Measurements from ENCODE around the gene VAMP2. TPM values are rescaled to one million over a fixed set of nuclear protein-coding genes. Genes with fewer than 3 reads are reported as not detected.
A peak's percentile ranks its signal among the peaks of the same experiment; 100 is the strongest.

Gene VAMP2
- total and polyA plus RNA-seq, 9 donors: 35.5 to 233 (median 118) TPM

- TF ChIP-seq, protein P1, sequence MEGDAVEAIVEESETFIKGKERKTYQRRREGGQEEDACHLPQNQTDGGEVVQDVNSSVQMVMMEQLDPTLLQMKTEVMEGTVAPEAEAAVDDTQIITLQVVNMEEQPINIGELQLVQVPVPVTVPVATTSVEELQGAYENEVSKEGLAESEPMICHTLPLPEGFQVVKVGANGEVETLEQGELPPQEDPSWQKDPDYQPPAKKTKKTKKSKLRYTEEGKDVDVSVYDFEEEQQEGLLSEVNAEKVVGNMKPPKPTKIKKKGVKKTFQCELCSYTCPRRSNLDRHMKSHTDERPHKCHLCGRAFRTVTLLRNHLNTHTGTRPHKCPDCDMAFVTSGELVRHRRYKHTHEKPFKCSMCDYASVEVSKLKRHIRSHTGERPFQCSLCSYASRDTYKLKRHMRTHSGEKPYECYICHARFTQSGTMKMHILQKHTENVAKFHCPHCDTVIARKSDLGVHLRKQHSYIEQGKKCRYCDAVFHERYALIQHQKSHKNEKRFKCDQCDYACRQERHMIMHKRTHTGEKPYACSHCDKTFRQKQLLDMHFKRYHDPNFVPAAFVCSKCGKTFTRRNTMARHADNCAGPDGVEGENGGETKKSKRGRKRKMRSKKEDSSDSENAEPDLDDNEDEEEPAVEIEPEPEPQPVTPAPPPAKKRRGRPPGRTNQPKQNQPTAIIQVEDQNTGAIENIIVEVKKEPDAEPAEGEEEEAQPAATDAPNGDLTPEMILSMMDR (IDR thresholded peaks at IDR 0.05): peak in 2 of 3 donors; percentile 2 to 24
- TF ChIP-seq EP300 (IDR thresholded peaks at IDR 0.05) (peak; percentile 73), POLR2A (IDR thresholded peaks at IDR 0.05) (peak; percentile 90)
- H3K27me3 ChIP-seq: no peaks in the 10 kb centered on the region
- peak; percentile 97 to 99 (median 98) for DNase-seq
- WGBS, 3 donors: 1 to 3% (median 1%) methylated on average over 35 to 42 of the region's 42 CpGs
- no peaks in the 10 kb centered on the region for H3K9me3 ChIP-seq
- H3K36me3 ChIP-seq: no peaks in the 10 kb centered on the region
- intact Hi-C loops (cut with DNase I): loop anchor here in 1 of 4 donors (10.0 kb wide), 1 partner anchor 307 kb away; no protein-coding TSS in a partner anchor
- H3K4me1 ChIP-seq (ENCODE audit: insufficient read depth): peaks cover 12% of the 10 kb centered on the region
- H3K4me3 ChIP-seq: peak within 1 kb of the TSS; percentile 56
- H3K27ac ChIP-seq: peak within 1 kb of the TSS; percentile 94 to 96
Observed at GRCh38 chr17:8152112-8152775, 10.5 kb downstream of the VAMP2 start, which contains the start of gene PER1. PER1 (minus strand) TSS chr17:8152404; CDS start chr17:8150706, 1,698 bp downstream.

DNA sequence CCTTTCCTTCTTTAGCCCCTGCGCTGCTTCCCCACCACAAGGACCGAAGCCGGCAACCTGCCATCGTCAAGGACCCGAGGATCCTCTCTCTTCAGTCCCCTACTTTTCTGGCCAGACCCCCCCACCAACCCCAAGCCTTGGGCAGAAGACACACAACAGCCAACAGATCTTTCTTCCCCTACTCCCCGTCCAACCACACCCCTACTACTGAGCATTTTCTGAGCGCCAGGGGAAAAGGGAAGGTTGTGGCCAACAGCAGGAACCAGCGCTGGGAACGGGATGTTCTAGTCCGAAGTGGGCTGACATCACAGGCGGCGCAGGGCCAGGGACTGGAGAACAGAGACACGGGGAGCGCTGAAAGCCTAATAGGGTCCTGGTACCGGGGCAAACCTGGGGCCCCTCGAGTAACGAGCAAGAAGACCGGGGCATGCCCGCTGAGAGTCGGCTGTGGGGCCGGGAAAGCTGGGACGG, 11.1 kb downstream of the VAMP2 start:
- peaks cover 12% of the 10 kb centered on the region for H3K4me1 ChIP-seq (ENCODE audit: insufficient read depth)
- 0 to 1% (median 1%) methylated on average over 22 of the region's 22 CpGs for WGBS, 3 donors

DNA sequence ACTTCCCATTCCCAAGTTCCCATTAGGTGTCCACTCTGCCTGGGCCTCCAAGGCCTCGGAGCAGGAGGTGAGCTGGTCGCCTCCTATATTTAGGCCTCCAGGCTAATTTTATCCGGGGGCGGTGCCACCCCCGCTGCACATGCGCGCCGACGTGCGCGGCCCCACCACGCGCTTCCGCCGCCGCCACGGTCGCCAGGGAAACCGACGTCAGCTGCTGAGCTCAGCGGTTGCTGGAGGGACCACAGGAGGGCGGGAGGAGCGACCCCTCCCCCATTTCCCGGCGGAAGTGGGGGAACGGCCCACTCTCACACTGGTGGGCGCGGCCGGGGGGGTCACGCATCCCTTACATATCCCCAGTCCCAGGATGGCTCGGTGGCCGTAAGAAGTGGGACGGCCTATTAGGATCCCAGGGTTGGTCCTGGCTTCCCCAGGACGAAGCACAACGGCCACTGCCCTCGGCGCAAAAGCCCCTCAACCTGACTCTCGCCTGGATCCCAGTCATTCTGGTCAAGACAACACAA, 11.6 kb downstream of the VAMP2 start:
- no peaks in the 10 kb centered on the region for H3K27me3 ChIP-seq
- no peaks in the 10 kb centered on the region for H3K36me3 ChIP-seq
- peak overlapping the region; percentile 56 for H3K4me3 ChIP-seq
- 0 to 1% (median 1%) methylated on average over 37 to 38 of the region's 38 CpGs for WGBS, 3 donors
- peaks cover 12% of the 10 kb centered on the region for H3K4me1 ChIP-seq (ENCODE audit: insufficient read depth)
- DNase-seq: peak; percentile 94 to 97 (median 95)
- H3K27ac ChIP-seq: peak overlapping the region; percentile 94 to 96
- H3K9me3 ChIP-seq: no peaks in the 10 kb centered on the region
- TF ChIP-seq, protein P1 (IDR thresholded peaks at IDR 0.05): peak in 2 of 3 donors; percentile 23 to 42
- TF ChIP-seq POLR2A (IDR thresholded peaks at IDR 0.05) (peak; percentile 75), EP300 (IDR thresholded peaks at IDR 0.05) (peak; percentile 76)
- intact Hi-C loops (cut with DNase I): loop anchor here in 1 of 4 donors (10.0 kb wide), 1 partner anchor 306 kb away; no protein-coding TSS in a partner anchor

More for the DNA sequence above, 11.1 kb downstream of the VAMP2 start:
- H3K27me3 ChIP-seq: no peaks in the 10 kb centered on the region
- DNase-seq: peak; percentile 88 to 96 (median 88)
- no peaks in the 10 kb centered on the region for H3K36me3 ChIP-seq
- intact Hi-C loops (cut with DNase I): loop anchor here in 1 of 4 donors (10.0 kb wide), 1 partner anchor 307 kb away; no protein-coding TSS in a partner anchor
- peak overlapping the region; percentile 94 to 96 for H3K27ac ChIP-seq
- no peaks in the 10 kb centered on the region for H3K9me3 ChIP-seq
- TF ChIP-seq POLR2A (IDR thresholded peaks at IDR 0.05): no peak
- peak; percentile 80 for TF ChIP-seq EP300 (IDR thresholded peaks at IDR 0.05)
- peak overlapping the region; percentile 56 for H3K4me3 ChIP-seq

DNA sequence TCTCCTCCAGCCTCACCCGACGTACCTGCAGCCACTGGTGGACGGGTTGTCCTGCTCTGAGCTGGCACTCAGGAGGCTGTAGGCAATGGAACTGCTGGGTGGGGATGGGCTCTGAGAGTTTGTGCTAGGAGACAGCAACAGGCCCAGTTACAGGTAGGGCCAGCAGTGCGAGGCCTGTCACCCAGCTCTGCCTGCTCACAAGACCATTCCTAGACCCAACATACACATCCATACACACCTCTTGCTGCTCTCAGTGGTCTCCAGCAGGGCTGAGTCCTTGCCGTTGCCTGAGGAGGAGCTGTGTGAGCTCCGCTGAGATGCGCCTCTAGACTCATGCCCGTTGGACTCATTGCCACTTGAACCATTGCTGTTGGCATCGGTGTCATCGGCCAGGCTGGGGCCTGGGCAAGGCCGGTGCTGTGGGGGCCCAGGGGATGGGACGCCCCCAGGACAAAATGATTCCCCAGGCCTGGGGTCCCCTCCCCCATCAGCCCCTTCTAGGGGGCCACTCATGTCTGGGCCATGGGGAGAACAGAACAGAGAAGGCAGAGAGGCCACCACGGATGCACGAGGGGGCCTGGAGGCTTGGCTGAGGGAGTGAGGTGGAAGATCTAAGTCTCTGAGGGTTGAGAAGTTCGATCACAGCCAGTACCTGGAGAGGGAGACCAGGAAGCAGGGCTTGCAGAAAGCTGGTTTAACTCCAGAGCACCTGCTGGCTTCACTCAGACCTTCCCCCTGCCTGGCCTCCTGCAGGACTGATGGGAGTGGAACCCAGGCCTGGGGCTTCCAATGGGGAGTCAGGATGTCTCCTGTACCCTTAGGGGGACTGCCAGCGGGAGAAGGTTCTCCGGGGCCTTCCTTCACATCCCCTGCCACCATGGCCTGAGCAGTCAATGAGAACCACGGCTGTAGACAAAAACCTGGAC, 12.3 kb downstream of the VAMP2 start:
- Histone ChIP-seq H3K4me3 (peak overlapping the region; percentile 56), H3K9me3 (no peaks in the 10 kb centered on the region), H3K36me3 (no peaks in the 10 kb centered on the region), H3K27me3 (no peaks in the 10 kb centered on the region), H3K4me1 (ENCODE audit: insufficient read depth) (peaks cover 12% of the 10 kb centered on the region), H3K27ac (peak overlapping the region; percentile 94 to 96)
- DNase-seq: peak; percentile 48 to 63 (median 60)
- intact Hi-C loops (cut with DNase I): loop anchor here in 1 of 4 donors (10.0 kb wide), 1 partner anchor 306 kb away; no protein-coding TSS in a partner anchor
- TF ChIP-seq POLR2A (IDR thresholded peaks at IDR 0.05) (no peak), EP300 (IDR thresholded peaks at IDR 0.05) (no peak)
- TF ChIP-seq, protein P1 (IDR thresholded peaks at IDR 0.05): no peak
- WGBS, 3 donors: 64 to 70% (median 68%) methylated on average over 18 of the region's 18 CpGs

All from ovary (tissue), 9 donors.